Body of pancreas (tissue), 4 donors: ENCODE data around the gene STAB1. TPM values are rescaled to one million over a fixed set of nuclear protein-coding genes. Genes with fewer than 3 reads are reported as not detected.

Source experiments
- ATAC-seq: fragments of 150-250 bp; one replicate; pipeline ENCODE4 v1.9.1; 2016
- DNase-seq, 4 donors: peaks; one replicate each; pipeline ENCODE4 v3.0.0-alpha.2; 2019
- H3K27ac ChIP-seq, 4 donors: fragments of 200-600 bp; sonication (generic); 1 replicate in 3 of 4; 2 replicates in 1 of 4; pipeline versions ENCODE4 v1.5.1 to v1.6.1; 2016 to 2019; ENCODE audit warnings: mild to moderate bottlenecking in 1 of 4, mixed read lengths in 1 of 4, moderate library complexity in 1 of 4
- H3K27me3 ChIP-seq, 2 donors: fragments of 200-600 bp; sonication (generic); one replicate each; pipeline ENCODE4 v1.6.0; 2016; ENCODE audit warnings: mild to moderate bottlenecking in 1 of 2
- H3K36me3 ChIP-seq, 2 donors: fragments of 200-600 bp; sonication (generic); replicated peaks in 1 of 2; 2 replicates each; pipeline ENCODE4 v1.5.1; 2016; ENCODE audit warnings: low read depth in 2 of 2; ENCODE audit not compliant: insufficient read depth in 1 of 2
- H3K4me1 ChIP-seq: fragments of 200-600 bp; sonication (generic); one replicate; pipeline ENCODE4 v1.6.0; 2016
- H3K4me3 ChIP-seq, 2 donors: fragments of 200-600 bp; sonication (generic); 1 replicate in 1 of 2; 2 replicates in 1 of 2; pipeline ENCODE4 v1.5.1; 2016 to 2019
- H3K9me3 ChIP-seq, 3 donors: fragments of 200-600 bp; sonication (generic); 1 replicate in 2 of 3; 2 replicates in 1 of 3; pipeline ENCODE4 v1.5.1; 2016
- CTCF ChIP-seq, 7 experiments: fragments of 450-650 bp in 4 of 7; fragments of 200-600 bp in 3 of 7; sonication (generic) in 3 of 7; IDR thresholded peaks; one replicate each; pipeline ENCODE4 v1.5.1; 2016 to 2019; ENCODE audit warnings: antibody characterized with exemption in 7 of 7
- POLR2A ChIP-seq, 3 donors: fragments of 450-650 bp; IDR thresholded peaks; one replicate each; pipeline ENCODE4 v1.6.1; 2016; ENCODE audit warnings: antibody characterized with exemption in 3 of 3, mild to moderate bottlenecking in 2 of 3
- WGBS, 2 donors: methylation state at CpG; one replicate each; pipeline ENCODE4 v1.1.5; 2017; 5-methylcytosine and 5-hydroxymethylcytosine counted together
- intact Hi-C: fragments of 100-400 bp; cut with DNase I; formaldehyde crosslinking; loops from one replicate; pipeline ENCODE4 v1.15.1; 2023
- total RNA-seq, 2 donors: library from RNA; depleted of rRNA; stranded (reverse); fragments of >200 nt; gene quantifications; one replicate each; pipeline ENCODE4 v1.1.0, GENCODE V29; 2016

The STAB1 gene
- 10 to 100 TPM; 50.4 to 55.3 TPM for total RNA-seq

GRCh38 chr3:52494886-52495495 lies at the start of gene STAB1:
Gene STAB1 (plus strand): TSS chr3:52495338. CDS start chr3:52495414, 76 bp downstream.
- no peak for TF ChIP-seq POLR2A (IDR thresholded peaks at IDR 0.05)
- TF ChIP-seq CTCF (IDR thresholded peaks at IDR 0.05): no peak
- DNase-seq (peak in 2 of 4 donors; percentile 32 to 47), ATAC-seq (peak; percentile 11)
- Histone ChIP-seq H3K4me3 (no peak within 1 kb of the TSS), H3K27ac (peak within 1 kb of the TSS in 2 of 4 donors; percentile 53 to 67), H3K9me3 (no peaks in the 10 kb centered on the region), H3K36me3 (peaks cover 0 to 19% of the 10 kb centered on the region in 2 donors), H3K4me1 (peaks cover 2% of the 10 kb centered on the region), H3K27me3 (no peaks in the 10 kb centered on the region)
- intact Hi-C loops: no loop called here
- 73 to 80% methylated on average over 17 to 25 of the region's 25 CpGs for WGBS, 2 donors

GRCh38 chr3:52446042-52446441 lies 49.1 kb upstream of the STAB1 start:
- no peaks in the 10 kb centered on the region for H3K9me3 ChIP-seq
- WGBS, 2 donors: 79 to 82% methylated on average over 2 to 4 of the region's 4 CpGs
- no peak for ATAC-seq
- H3K36me3 ChIP-seq: no peaks in the 10 kb centered on the region
- no peak for DNase-seq
- no peak overlapping the region for H3K27ac ChIP-seq
- intact Hi-C loops: no loop called here
- no peaks in the 10 kb centered on the region for H3K27me3 ChIP-seq
- peaks cover 23% of the 10 kb centered on the region for H3K4me1 ChIP-seq
- TF ChIP-seq POLR2A (IDR thresholded peaks at IDR 0.05) (no peak), CTCF (IDR thresholded peaks at IDR 0.05) (no peak)
- H3K4me3 ChIP-seq: no peak overlapping the region

- peak; percentile 59 to 68 (median 62) for DNase-seq
- Histone ChIP-seq H3K36me3 (no peaks in the 10 kb centered on the region), H3K27me3 (no peaks in the 10 kb centered on the region), H3K4me3 (no peak overlapping the region), H3K9me3 (no peaks in the 10 kb centered on the region), H3K27ac (no peak overlapping the region), H3K4me1 (peaks cover 23% of the 10 kb centered on the region)
- intact Hi-C loops: no loop called here
- 13 to 37% methylated on average over 8 to 13 of the region's 13 CpGs for WGBS, 2 donors
- peak; percentile 89 to 98 (median 96) for TF ChIP-seq CTCF (IDR thresholded peaks at IDR 0.05)
- no peak for TF ChIP-seq POLR2A (IDR thresholded peaks at IDR 0.05)
- ATAC-seq: peak; percentile 31
Observed at GRCh38 chr3:52446631-52447511, 48.3 kb upstream of the STAB1 start.

- H3K36me3 ChIP-seq: no peaks in the 10 kb centered on the region
- no peak overlapping the region for H3K27ac ChIP-seq
- no peaks in the 10 kb centered on the region for H3K27me3 ChIP-seq
- WGBS, 2 donors: 62 to 65% methylated on average over 12 of the region's 12 CpGs
- TF ChIP-seq CTCF (IDR thresholded peaks at IDR 0.05): no peak
- TF ChIP-seq POLR2A (IDR thresholded peaks at IDR 0.05): no peak
- ATAC-seq: no peak
- peaks cover 30% of the 10 kb centered on the region for H3K4me1 ChIP-seq
- DNase-seq: no peak
- intact Hi-C loops: no loop called here
- no peaks in the 10 kb centered on the region for H3K9me3 ChIP-seq
- no peak overlapping the region for H3K4me3 ChIP-seq
Observed at GRCh38 chr3:52447512-52448355, 47.4 kb upstream of the STAB1 start.
